ENCODE results near the gene MACROD1.

The MACROD1 gene

DNA sequence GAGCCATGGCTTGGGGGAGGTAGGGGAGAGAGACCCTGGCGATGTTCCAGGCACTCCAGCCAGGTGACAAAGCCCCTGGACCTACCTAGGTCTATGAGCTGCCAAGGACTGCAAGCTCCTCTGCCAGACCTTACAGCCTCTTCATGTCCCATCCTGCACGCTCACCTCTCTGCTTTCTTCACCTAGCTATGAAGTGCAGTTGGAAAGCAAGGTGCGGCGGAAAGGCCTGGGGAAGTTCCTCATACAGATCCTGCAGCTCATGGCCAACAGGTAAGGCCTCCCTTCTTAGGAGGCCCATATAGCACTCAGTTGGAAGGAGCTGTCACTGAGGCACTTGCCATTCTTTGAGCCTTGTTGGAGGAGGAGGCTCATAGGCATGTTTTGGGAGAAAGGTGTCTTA, 213.3 kb downstream of the MACROD1 start:
- TF ChIP-seq, protein P1, sequence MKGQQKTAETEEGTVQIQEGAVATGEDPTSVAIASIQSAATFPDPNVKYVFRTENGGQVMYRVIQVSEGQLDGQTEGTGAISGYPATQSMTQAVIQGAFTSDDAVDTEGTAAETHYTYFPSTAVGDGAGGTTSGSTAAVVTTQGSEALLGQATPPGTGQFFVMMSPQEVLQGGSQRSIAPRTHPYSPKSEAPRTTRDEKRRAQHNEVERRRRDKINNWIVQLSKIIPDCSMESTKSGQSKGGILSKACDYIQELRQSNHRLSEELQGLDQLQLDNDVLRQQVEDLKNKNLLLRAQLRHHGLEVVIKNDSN (IDR thresholded peaks at IDR 0.05), result no peak
- no peak for TF ChIP-seq NFIC (IDR thresholded peaks at IDR 0.05)
- TF ChIP-seq, protein P2, sequence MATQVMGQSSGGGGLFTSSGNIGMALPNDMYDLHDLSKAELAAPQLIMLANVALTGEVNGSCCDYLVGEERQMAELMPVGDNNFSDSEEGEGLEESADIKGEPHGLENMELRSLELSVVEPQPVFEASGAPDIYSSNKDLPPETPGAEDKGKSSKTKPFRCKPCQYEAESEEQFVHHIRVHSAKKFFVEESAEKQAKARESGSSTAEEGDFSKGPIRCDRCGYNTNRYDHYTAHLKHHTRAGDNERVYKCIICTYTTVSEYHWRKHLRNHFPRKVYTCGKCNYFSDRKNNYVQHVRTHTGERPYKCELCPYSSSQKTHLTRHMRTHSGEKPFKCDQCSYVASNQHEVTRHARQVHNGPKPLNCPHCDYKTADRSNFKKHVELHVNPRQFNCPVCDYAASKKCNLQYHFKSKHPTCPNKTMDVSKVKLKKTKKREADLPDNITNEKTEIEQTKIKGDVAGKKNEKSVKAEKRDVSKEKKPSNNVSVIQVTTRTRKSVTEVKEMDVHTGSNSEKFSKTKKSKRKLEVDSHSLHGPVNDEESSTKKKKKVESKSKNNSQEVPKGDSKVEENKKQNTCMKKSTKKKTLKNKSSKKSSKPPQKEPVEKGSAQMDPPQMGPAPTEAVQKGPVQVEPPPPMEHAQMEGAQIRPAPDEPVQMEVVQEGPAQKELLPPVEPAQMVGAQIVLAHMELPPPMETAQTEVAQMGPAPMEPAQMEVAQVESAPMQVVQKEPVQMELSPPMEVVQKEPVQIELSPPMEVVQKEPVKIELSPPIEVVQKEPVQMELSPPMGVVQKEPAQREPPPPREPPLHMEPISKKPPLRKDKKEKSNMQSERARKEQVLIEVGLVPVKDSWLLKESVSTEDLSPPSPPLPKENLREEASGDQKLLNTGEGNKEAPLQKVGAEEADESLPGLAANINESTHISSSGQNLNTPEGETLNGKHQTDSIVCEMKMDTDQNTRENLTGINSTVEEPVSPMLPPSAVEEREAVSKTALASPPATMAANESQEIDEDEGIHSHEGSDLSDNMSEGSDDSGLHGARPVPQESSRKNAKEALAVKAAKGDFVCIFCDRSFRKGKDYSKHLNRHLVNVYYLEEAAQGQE (IDR thresholded peaks at IDR 0.05; ENCODE audit: low read depth), result no peak
- no peak for TF ChIP-seq CEBPB (IDR thresholded peaks at IDR 0.05)
- no peak for TF ChIP-seq TEAD4 (IDR thresholded peaks at IDR 0.05)
- no peak for TF ChIP-seq EGR1 (IDR thresholded peaks at IDR 0.05)
- no peak for TF ChIP-seq FOXM1 (IDR thresholded peaks at IDR 0.05; ENCODE audit: borderline replicate concordance, low read depth)
- no peak for TF ChIP-seq TAF1 (IDR thresholded peaks at IDR 0.05; ENCODE audit: low read depth)
- TF ChIP-seq TCF12 (IDR thresholded peaks at IDR 0.05; ENCODE audit: low read depth), result no peak
- TF ChIP-seq, protein P3, sequence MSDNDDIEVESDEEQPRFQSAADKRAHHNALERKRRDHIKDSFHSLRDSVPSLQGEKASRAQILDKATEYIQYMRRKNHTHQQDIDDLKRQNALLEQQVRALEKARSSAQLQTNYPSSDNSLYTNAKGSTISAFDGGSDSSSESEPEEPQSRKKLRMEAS (IDR thresholded peaks at IDR 0.05), result no peak
- TF ChIP-seq CREB1 (IDR thresholded peaks at IDR 0.05; ENCODE audit: low read depth), result no peak

DNA sequence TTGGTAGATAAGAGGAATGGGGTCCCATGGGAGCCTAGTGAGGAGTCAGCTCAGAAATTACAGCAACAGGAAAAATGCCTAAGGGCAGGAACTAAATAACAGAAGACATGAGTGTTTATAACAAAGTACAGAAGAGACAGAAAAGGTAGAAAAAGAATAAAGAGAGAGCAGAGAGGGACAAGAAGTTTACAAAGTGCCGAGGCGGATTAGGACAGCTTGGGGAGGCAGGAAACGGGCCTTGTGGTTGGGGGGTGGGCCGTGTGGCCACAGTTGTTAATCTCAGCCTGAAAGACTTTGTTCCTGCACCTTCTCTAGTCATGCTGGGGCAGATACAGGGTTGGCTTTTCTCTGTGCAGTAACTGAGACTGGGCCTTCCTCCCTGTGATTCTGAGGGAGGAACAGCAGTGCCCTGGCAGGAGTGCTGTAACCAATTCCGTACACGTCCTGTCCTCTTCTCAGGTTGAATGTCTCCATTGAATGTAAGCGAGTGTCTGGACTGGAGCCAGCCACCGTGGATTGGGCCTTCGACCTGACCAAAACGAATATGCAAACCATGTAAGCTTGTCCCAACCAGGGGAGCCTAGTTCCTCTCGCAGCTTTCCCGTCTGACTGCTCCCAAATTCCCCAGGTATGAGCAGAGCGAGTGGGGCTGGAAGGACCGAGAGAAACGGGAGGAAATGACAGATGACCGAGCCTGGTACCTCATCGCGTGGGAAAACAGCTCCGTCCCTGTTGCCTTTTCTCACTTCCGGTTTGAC, 214.0 kb downstream of the MACROD1 start:
- no peak for TF ChIP-seq RAD21 (IDR thresholded peaks at IDR 0.05; ENCODE audit: low read depth)
- TF ChIP-seq ZBTB7A (IDR thresholded peaks at IDR 0.05; ENCODE audit: low read depth), result no peak
- TF ChIP-seq, protein P3 (IDR thresholded peaks at IDR 0.05), result no peak
- TF ChIP-seq NFIC (IDR thresholded peaks at IDR 0.05), result no peak

Measured in Ishikawa (cell line).